HCT116 (cell line): Measurements from ENCODE around the gene PHF21B. TPM values are rescaled to one million over a fixed set of nuclear protein-coding genes. Genes with fewer than 3 reads are reported as not detected.

Experiments used
- ATAC-seq: fragments of 200-7000 bp; cut with Tn5 transposase; 2 replicates; pipeline ENCODE4 v1.9.1; 2020; ENCODE audit warnings: mild to moderate bottlenecking, moderate library complexity
- BruUV-seq: library from RNA; stranded (reverse); fragments of 400-500 nt; replicated peaks from 2 replicates; lab custom pipeline; 2021; lab: Mats Ljungman, UMichigan
- CTCF ChIA-PET: fragments of 300-600 bp; sonication (Branson Sonifier 250); formaldehyde crosslinking; loops from one replicate; lab custom pipeline; 2021; ENCODE audit warnings: antibody characterized with exemption; lab: Charles Lee
- POLR2A ChIA-PET: fragments of 300-600, 350-600 bp; sonication (Branson Sonifier 250); formaldehyde crosslinking; loops from one replicate; lab custom pipeline; 2021; ENCODE audit warnings: antibody characterized with exemption; lab: Charles Lee
- RAD21 ChIA-PET, 2 experiments: fragments of 300-600 bp; sonication (Branson Sonifier 250); formaldehyde crosslinking; loops; one replicate each; lab custom pipeline; 2023; ENCODE audit warnings: low total read pairs in 2 of 2; ENCODE audit not compliant: uncharacterized antibody in 2 of 2, unreplicated experiment in 2 of 2, low non-redundant PET in 1 of 2; lab: Charles Lee
- DNase-seq: peaks from one replicate; pipeline ENCODE4 v3.0.0-alpha.2; 2010; ENCODE audit warnings: low read depth, low spot score
- H2AFZ ChIP-seq: fragments of 200-600 bp; shearing (Covaris generic), sonication (generic); 2 replicates; pipeline ENCODE4 v1.6.1; 2017; ENCODE audit warnings: low read depth, mixed run types, mixed read lengths, antibody characterized with exemption, low read length; ENCODE audit not compliant: poor library complexity, severe bottlenecking
- H3K27ac ChIP-seq: 2 replicates; pipeline ENCODE4 v1.5.1; 2012; ENCODE audit warnings: low read depth, low read length
- H3K27me3 ChIP-seq: fragments of 200-600 bp; sonication (generic); 2 replicates; pipeline ENCODE4 v1.6.1; 2016; ENCODE audit warnings: mixed run types, low read length, mixed read lengths; ENCODE audit not compliant: insufficient read depth
- H3K36me3 ChIP-seq, 2 experiments: fragments of 200-500 bp in 1 of 2; fragments of 200-600 bp in 1 of 2; sonication (Bioruptor generic) in 1 of 2; sonication (generic) in 1 of 2; 2 replicates each; pipeline versions ENCODE4 v1.5.1 to v1.6.1; 2014 to 2016; ENCODE audit warnings: low read length in 2 of 2, inconsistent platforms in 1 of 2, mixed read lengths in 1 of 2, mixed run types in 1 of 2; ENCODE audit not compliant: insufficient read depth in 2 of 2, control insufficient read depth in 1 of 2
- H3K4me1 ChIP-seq, 2 experiments: fragments of 200-600 bp in 1 of 2; sonication (generic) in 1 of 2; 2 replicates each; pipeline versions ENCODE4 v1.5.1 to v1.6.1; 2012 to 2017; ENCODE audit warnings: low read length in 2 of 2, inconsistent platforms in 1 of 2, mild to moderate bottlenecking in 1 of 2, mixed read lengths in 1 of 2, mixed run types in 1 of 2, moderate library complexity in 1 of 2; ENCODE audit not compliant: insufficient read depth in 2 of 2, control insufficient read depth in 1 of 2
- H3K4me2 ChIP-seq: fragments of 200-600 bp; sonication (generic); 2 replicates; pipeline ENCODE4 v1.6.1; 2017; ENCODE audit warnings: mixed run types, low read length, mixed read lengths
- H3K4me3 ChIP-seq, 2 experiments: fragments of 200-600 bp in 1 of 2; sonication (generic) in 1 of 2; replicated peaks in 1 of 2; 2 replicates each; pipeline ENCODE4 v1.5.1; 2011 to 2016; ENCODE audit warnings: low read length in 2 of 2, control low read depth in 1 of 2, low read depth in 1 of 2, mild to moderate bottlenecking in 1 of 2, mixed read lengths in 1 of 2, mixed run types in 1 of 2
- H3K79me2 ChIP-seq: fragments of 200-600 bp; sonication (generic); 2 replicates; pipeline ENCODE4 v1.6.1; 2017; ENCODE audit warnings: mild to moderate bottlenecking, mixed run types, low read length, moderate library complexity, mixed read lengths; ENCODE audit not compliant: insufficient read depth
- H3K9ac ChIP-seq: fragments of 200-600 bp; sonication (generic); 2 replicates; pipeline ENCODE4 v1.6.1; 2016; ENCODE audit warnings: low read length, mixed read lengths
- H3K9me2 ChIP-seq: fragments of 200-600 bp; sonication (generic), shearing (Covaris generic); 2 replicates; pipeline ENCODE4 v1.6.1; 2017; ENCODE audit warnings: mixed run types, mild to moderate bottlenecking, moderate library complexity; ENCODE audit not compliant: insufficient read depth
- H3K9me3 ChIP-seq, 2 experiments: fragments of 200-500 bp in 1 of 2; fragments of 200-600 bp in 1 of 2; sonication (Bioruptor generic) in 1 of 2; sonication (generic) in 1 of 2; 2 replicates each; pipeline ENCODE4 v1.6.1; 2014 to 2017; ENCODE audit warnings: low read length in 2 of 2, mixed read lengths in 2 of 2, inconsistent platforms in 1 of 2, low read depth in 1 of 2, mild to moderate bottlenecking in 1 of 2, mixed run types in 1 of 2, moderate library complexity in 1 of 2; ENCODE audit not compliant: control insufficient read depth in 1 of 2, insufficient read depth in 1 of 2
- H4K20me1 ChIP-seq: fragments of 200-600 bp; sonication (generic), shearing (Covaris generic); 2 replicates; pipeline ENCODE4 v1.6.1; 2017; ENCODE audit warnings: mixed run types, mild to moderate bottlenecking, moderate library complexity; ENCODE audit not compliant: insufficient read depth
- EGR1 ChIP-seq: IDR thresholded peaks from 2 replicates; pipeline ENCODE4 v1.6.1; 2012; ENCODE audit warnings: low read depth
- ELF1 ChIP-seq: IDR thresholded peaks from 2 replicates; pipeline ENCODE4 v1.6.1; 2012; ENCODE audit warnings: low read depth, borderline replicate concordance
- EZH2 ChIP-seq: fragments of 200-600 bp; sonication (generic); IDR thresholded peaks from 2 replicates; pipeline ENCODE4 v1.6.1; 2017; ENCODE audit warnings: antibody characterized with exemption, mixed run types
- EZH2phosphoT487 ChIP-seq: fragments of 200-600 bp; IDR thresholded peaks from 2 replicates; pipeline ENCODE4 v1.6.1; 2018; ENCODE audit warnings: antibody characterized with exemption, borderline replicate concordance
- FOSL1 ChIP-seq: IDR thresholded peaks from 2 replicates; pipeline ENCODE4 v1.6.1; 2012; ENCODE audit warnings: low read depth
- MAX ChIP-seq: IDR thresholded peaks from 2 replicates; pipeline ENCODE4 v1.6.1; 2012
- POLR2A ChIP-seq: IDR thresholded peaks from 2 replicates; pipeline ENCODE4 v1.7.0; 2011; ENCODE audit warnings: borderline replicate concordance; ENCODE audit not compliant: insufficient read depth, insufficient read length; ENCODE audit errors: extremely low read depth
- POLR2AphosphoS5 ChIP-seq: IDR thresholded peaks from 2 replicates; pipeline ENCODE4 v1.6.1; 2011; ENCODE audit warnings: mild to moderate bottlenecking, low read depth, low read length, moderate library complexity
- RAD21 ChIP-seq: IDR thresholded peaks from 2 replicates; pipeline ENCODE4 v1.6.1; 2012; ENCODE audit warnings: low read depth, mild to moderate bottlenecking
- REST ChIP-seq: IDR thresholded peaks from 2 replicates; pipeline ENCODE4 v1.6.1; 2012; ENCODE audit warnings: low read depth
- SP1 ChIP-seq: IDR thresholded peaks from 2 replicates; pipeline ENCODE4 v1.6.1; 2012; ENCODE audit warnings: low read depth
- SRF ChIP-seq: IDR thresholded peaks from 2 replicates; pipeline ENCODE4 v1.6.1; 2012; ENCODE audit warnings: low read depth
- TCF7L2 ChIP-seq: IDR thresholded peaks from 2 replicates; pipeline ENCODE4 v1.7.0; 2011; ENCODE audit warnings: borderline replicate concordance, inconsistent platforms; ENCODE audit not compliant: insufficient read depth, insufficient read length; ENCODE audit errors: extremely low read depth
- ZFX ChIP-seq: fragments of 450-650 bp; IDR thresholded peaks from 2 replicates; pipeline ENCODE4 v1.6.1; 2017
- intact Hi-C: fragments of 100-400 bp; cut with micrococcal nuclease; formaldehyde crosslinking; loops from 2 replicates; pipeline ENCODE4 v1.10.0; 2022
- total RNA-seq: library from RNA; stranded (reverse); gene quantifications from one replicate; pipeline ENCODE4 v1.2.1, GENCODE V29; 2021; ENCODE audit not compliant: unreplicated experiment

PHF21B gene
- total RNA-seq, 1 experiment from 2014 or later, result not detected

- Histone ChIP-seq H2AFZ (no peak overlapping the region), H3K36me3 (no peaks in the 10 kb centered on the region), H3K27me3 (no peaks in the 10 kb centered on the region), H3K79me2 (no peaks in the 10 kb centered on the region), H3K9me2 (no peaks in the 10 kb centered on the region), H3K9ac (no peak overlapping the region), H3K4me1 (no peaks in the 10 kb centered on the region), H3K4me2 (no peak overlapping the region), H4K20me1 (no peaks in the 10 kb centered on the region), H3K27ac (no peak overlapping the region), H3K4me3 (no peak overlapping the region), H3K9me3 (0 out of 4 replicates have a peak, but pooled peaks cover 0 to 3% of the 10 kb centered on the region in 2 experiments)
- DNase-seq (no peak), ATAC-seq (no peak)
- intact Hi-C loops, result no loop called here
- RAD21 ChIA-PET, result no interaction called here
- BruUV-seq, result no TSS peak
- no peak for TF ChIP-seq FOSL1
- no peak for TF ChIP-seq POLR2AphosphoS5
- no peak for TF ChIP-seq MAX
- TF ChIP-seq RAD21, result no peak
- TF ChIP-seq EZH2, result no peak
- TF ChIP-seq SRF, result no peak
- TF ChIP-seq ZFX, result no peak
- TF ChIP-seq SP1, result no peak
- no peak for TF ChIP-seq EZH2phosphoT487
- TF ChIP-seq POLR2A, result no peak
- no peak for TF ChIP-seq EGR1
- no peak for TF ChIP-seq ELF1
- TF ChIP-seq REST, result no peak
- TF ChIP-seq TCF7L2, result no peak
- POLR2A ChIA-PET, result no interaction called here
- CTCF ChIA-PET, result no interaction called here
Observed at GRCh38 chr22:44924710-44925109, 85.1 kb downstream of the PHF21B start.
